Fibroblast of lung (primary cell): ENCODE data around the gene FAM111B. TPM values are rescaled to one million over a fixed set of nuclear protein-coding genes. Genes with fewer than 3 reads are reported as not detected.

ENCODE experiments used
- DNase-seq, 2 donors: peaks; one replicate each; pipeline versions ENCODE4 v3.0.0 to v3.0.0-alpha.2; 2010; ENCODE audit warnings: low read depth in 2 of 2
- H2AFZ ChIP-seq: 2 replicates; pipeline ENCODE4 v1.5.1; 2012; ENCODE audit warnings: low read length, control low read depth, inconsistent platforms
- H3K27ac ChIP-seq: 2 replicates; pipeline ENCODE4 v1.5.1; 2011; ENCODE audit warnings: low read length, control low read depth; ENCODE audit not compliant: insufficient read depth
- H3K27me3 ChIP-seq: 2 replicates; pipeline ENCODE4 v1.5.1; 2011; ENCODE audit warnings: mild to moderate bottlenecking, low read length; ENCODE audit not compliant: control insufficient read depth, insufficient read depth
- H3K36me3 ChIP-seq: 2 replicates; pipeline ENCODE4 v1.5.1; 2011; ENCODE audit warnings: low read length; ENCODE audit not compliant: control insufficient read depth, insufficient read depth
- H3K4me1 ChIP-seq: 2 replicates; pipeline ENCODE4 v1.5.1; 2011; ENCODE audit warnings: low read length; ENCODE audit not compliant: control insufficient read depth, insufficient read depth; ENCODE audit errors: extremely low read depth
- H3K4me2 ChIP-seq: 2 replicates; pipeline ENCODE4 v1.5.1; 2011; ENCODE audit warnings: low read length, control low read depth; ENCODE audit not compliant: insufficient read depth; ENCODE audit errors: extremely low read depth
- H3K4me3 ChIP-seq, 4 experiments: fragments of 200-600 bp in 1 of 4; sonication (generic) in 1 of 4; replicated peaks in 1 of 4; 2 replicates each; pipeline ENCODE4 v1.5.1; 2011 to 2016; ENCODE audit warnings: low read length in 4 of 4, low read depth in 3 of 4, mild to moderate bottlenecking in 3 of 4, control low read depth in 2 of 4, inconsistent platforms in 1 of 4, mixed read lengths in 1 of 4; ENCODE audit not compliant: insufficient read depth in 1 of 4; ENCODE audit errors: control extremely low read depth in 1 of 4
- H3K79me2 ChIP-seq: 2 replicates; pipeline ENCODE4 v1.5.1; 2012; ENCODE audit warnings: mild to moderate bottlenecking, low read length, inconsistent platforms; ENCODE audit not compliant: control insufficient read depth, insufficient read depth
- H3K9ac ChIP-seq: 2 replicates; pipeline ENCODE4 v1.5.1; 2011; ENCODE audit warnings: mild to moderate bottlenecking, low read length, control low read depth; ENCODE audit not compliant: insufficient read depth
- H3K9me3 ChIP-seq: 2 replicates; pipeline ENCODE4 v1.5.1; 2012; ENCODE audit warnings: low read depth, low read length; ENCODE audit not compliant: control insufficient read depth, insufficient read depth
- H4K20me1 ChIP-seq: 2 replicates; pipeline ENCODE4 v1.5.1; 2011; ENCODE audit warnings: low read length; ENCODE audit not compliant: control insufficient read depth, insufficient read depth; ENCODE audit errors: extremely low read depth
- CTCF ChIP-seq, 2 donors: IDR thresholded peaks in 1 of 2; conservative IDR thresholded peaks in 1 of 2; 1 replicate in 1 of 2; 2 replicates in 1 of 2; pipeline ENCODE4 v1.5.1; 2011 to 2012; ENCODE audit warnings: low read length in 2 of 2, control low read depth in 1 of 2, inconsistent platforms in 1 of 2, low read depth in 1 of 2, mild to moderate bottlenecking in 1 of 2
- EZH2 ChIP-seq: IDR thresholded peaks from 2 replicates; pipeline ENCODE4 v1.5.1; 2012; ENCODE audit warnings: low read length, control low read depth, mild to moderate bottlenecking; ENCODE audit errors: missing control alignments
- polyA plus RNA-seq, 2 donors: library from polyadenylated mRNA; depleted of rRNA in 1 of 2; stranded (reverse) in 1 of 2; unstranded in 1 of 2; fragments of >200 nt; gene quantifications; 2 replicates each; pipeline ENCODE4 v1.2.1, GENCODE V29; 2011 to 2012; ENCODE audit warnings: missing spikeins in 1 of 2
- total RNA-seq: library from RNA; depleted of rRNA; stranded (reverse); fragments of >200 nt; gene quantifications from 2 replicates; pipeline ENCODE4 v1.2.1, GENCODE V29; 2014

FAM111B gene
- total and polyA plus RNA-seq, 2 donors (not counting 1 experiment from before 2014, with no cell fraction given) = 0.33 to 6.2 TPM

GRCh38 chr11:59137190-59137589 lies 30.2 kb downstream of the FAM111B start:
- TF ChIP-seq EZH2 = no peak
- TF ChIP-seq CTCF (conservative IDR thresholded peaks at IDR 0.05 in 1 of 2, IDR thresholded peaks at IDR 0.05 in 1 of 2; ENCODE audit: low read depth in 1 of 2, low read length in 2 of 2) = no peak
- Histone ChIP-seq H3K4me1 (no peaks in the 10 kb centered on the region), H3K79me2 (peaks cover 4% of the 10 kb centered on the region), H3K4me2 (no peak overlapping the region), H4K20me1 (no peaks in the 10 kb centered on the region), H3K9me3 (no peaks in the 10 kb centered on the region), H3K9ac (no peak overlapping the region), H3K27me3 (no peaks in the 10 kb centered on the region), H2AFZ (no peak overlapping the region), H3K27ac (no peak overlapping the region), H3K36me3 (peaks cover 1% of the 10 kb centered on the region), H3K4me3 (no peak overlapping the region)
- no peak for DNase-seq

GRCh38 chr11:59138643-59139042 lies 31.6 kb downstream of the FAM111B start:
- Histone ChIP-seq H3K27me3 (no peaks in the 10 kb centered on the region), H3K9ac (no peak overlapping the region), H3K36me3 (peaks cover 1% of the 10 kb centered on the region), H3K9me3 (no peaks in the 10 kb centered on the region), H3K27ac (no peak overlapping the region), H3K4me2 (no peak overlapping the region), H3K4me1 (no peaks in the 10 kb centered on the region), H3K4me3 (no peak overlapping the region), H4K20me1 (no peaks in the 10 kb centered on the region), H2AFZ (no peak overlapping the region), H3K79me2 (peaks cover 4% of the 10 kb centered on the region)
- no peak for DNase-seq
- no peak for TF ChIP-seq CTCF (conservative IDR thresholded peaks at IDR 0.05 in 1 of 2, IDR thresholded peaks at IDR 0.05 in 1 of 2; ENCODE audit: low read depth in 1 of 2, low read length in 2 of 2)
- no peak for TF ChIP-seq EZH2

- Histone ChIP-seq H3K4me3 (peak overlapping the region in 1 of 4 experiments; percentile 82), H3K36me3 (peaks cover 1% of the 10 kb centered on the region), H3K27ac (peak overlapping the region; percentile 97), H3K79me2 (peaks cover 14% of the 10 kb centered on the region), H4K20me1 (no peaks in the 10 kb centered on the region), H3K27me3 (no peaks in the 10 kb centered on the region), H3K4me1 (peaks cover 8% of the 10 kb centered on the region), H3K9me3 (no peaks in the 10 kb centered on the region), H3K4me2 (no peak overlapping the region), H2AFZ (no peak overlapping the region), H3K9ac (no peak overlapping the region)
- DNase-seq = no peak
- no peak for TF ChIP-seq CTCF (conservative IDR thresholded peaks at IDR 0.05 in 1 of 2, IDR thresholded peaks at IDR 0.05 in 1 of 2; ENCODE audit: low read depth in 1 of 2, low read length in 2 of 2)
These were observed 34.2 kb downstream of the FAM111B start for GRCh38 chr11:59141191-59141590.
